Measurements from ENCODE around the gene ABO.
"Not testable (repeated sequence)": the region's sequence is repeated elsewhere in the genome, so short reads cannot be mapped to it uniquely, and the experiment has no call there.

Gene ABO

DNA sequence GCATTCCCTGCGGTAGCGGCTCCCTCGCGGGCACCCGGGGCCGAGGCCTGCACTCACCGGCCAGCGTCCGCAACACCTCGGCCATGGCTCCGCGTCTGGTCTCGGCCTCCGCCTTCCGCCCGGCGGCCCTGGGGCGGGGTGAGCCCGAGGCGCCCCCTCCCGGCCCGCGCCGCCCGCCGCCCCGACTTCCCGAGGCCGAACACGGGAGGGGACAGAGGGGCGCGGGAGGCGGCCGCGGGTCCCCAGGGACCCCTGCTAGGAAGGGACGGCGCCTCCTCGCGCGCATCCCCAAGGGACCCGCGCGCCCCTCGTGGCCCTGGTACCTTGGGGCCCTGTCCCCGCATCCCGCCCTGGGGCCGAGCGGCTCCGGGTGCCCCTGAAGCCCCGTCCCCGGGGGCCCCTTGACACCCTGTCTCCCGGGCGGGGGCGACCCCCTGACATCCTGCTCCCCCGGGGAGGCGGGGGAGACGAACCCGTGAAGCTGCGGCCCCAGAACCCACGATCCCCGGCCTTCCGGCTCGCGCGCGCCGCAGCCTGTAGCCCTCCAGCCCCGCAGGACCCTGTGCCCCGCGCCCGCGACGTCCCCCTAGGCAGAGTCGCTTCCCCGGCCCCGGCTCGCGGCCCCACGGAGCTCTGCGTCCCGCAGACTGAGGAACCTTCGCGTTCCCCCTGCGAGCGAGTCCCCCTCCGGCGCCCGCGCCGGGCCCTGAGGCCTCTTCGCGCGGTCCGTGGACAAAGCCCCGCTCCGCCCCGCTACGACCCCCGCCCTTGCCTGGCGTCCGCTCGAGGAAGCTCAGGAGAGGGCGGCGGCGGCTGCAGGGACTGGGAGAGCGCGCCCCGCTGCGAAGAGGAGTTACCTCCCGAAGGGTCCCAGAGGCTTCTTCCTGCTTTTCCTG is at the start of gene ABO:
Gene ABO, minus strand, starts transcription at position 97 of the 896 bp plus-strand sequence.
- no peak for DNase-seq

DNA sequence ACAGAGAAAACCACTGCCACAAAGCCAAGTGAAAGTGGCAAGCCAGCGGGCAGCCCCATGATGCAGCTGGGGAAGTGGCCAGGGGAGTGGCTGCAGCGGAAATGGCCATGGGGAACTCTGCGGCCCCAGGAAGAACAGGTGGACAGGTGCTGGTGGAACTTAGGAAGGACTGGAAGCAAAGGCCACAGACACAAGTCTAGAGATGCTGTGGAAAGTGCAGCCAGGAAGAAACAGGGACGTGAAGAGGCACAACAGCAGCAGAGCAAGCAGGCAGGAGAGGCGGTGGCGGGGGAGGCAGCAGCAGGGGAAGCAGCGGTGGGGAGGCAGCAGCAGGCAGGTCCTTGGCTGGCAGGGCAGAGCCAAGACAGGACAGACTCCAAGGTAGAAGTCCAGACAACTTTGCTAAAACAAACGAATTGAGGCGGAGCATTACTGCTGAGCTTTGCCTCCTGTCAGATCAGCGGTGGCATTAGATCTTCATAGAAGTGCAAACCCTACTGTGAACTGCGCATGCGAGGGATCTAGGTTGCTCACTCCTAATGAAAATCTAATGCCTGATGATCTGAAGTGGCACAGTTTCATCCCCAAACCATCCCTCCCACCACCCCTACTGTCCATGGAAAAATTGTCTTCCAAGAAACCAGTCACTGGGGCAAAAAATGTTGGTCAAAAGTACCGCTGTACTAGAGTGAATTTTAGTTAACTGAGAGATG is 49.1 kb upstream of the ABO start:
- DNase-seq, result no peak

DNA sequence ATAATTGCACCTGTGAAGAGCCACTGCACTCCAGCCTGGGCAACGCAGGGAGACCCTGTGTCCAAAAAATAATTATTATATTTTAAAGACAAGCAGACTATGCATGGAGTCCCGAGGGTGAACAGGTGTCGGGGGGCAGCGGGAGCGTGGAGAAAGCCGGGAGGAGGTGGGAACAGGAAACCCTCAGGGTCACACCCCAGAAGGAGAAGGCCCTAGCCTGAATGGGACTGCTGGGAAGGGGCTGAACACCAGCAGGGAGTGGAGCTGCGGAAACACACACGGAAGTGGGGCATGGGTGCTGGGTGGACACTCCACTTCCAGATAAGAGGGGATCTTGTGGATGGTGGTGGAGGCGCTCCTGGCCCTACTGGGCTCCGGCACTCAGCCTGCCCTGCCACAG is 48.2 kb upstream of the ABO start:
- DNase-seq, result no peak

GRCh38 chr9:133322701-133323100 is 47.7 kb upstream of the ABO start:
- no peak for DNase-seq

GRCh38 chr9:133321411-133321935 is 46.5 kb upstream of the ABO start:
- DNase-seq, result no peak

- no peak for DNase-seq
These were observed 45.5 kb upstream of the ABO start for GRCh38 chr9:133320421-133320881.

DNA sequence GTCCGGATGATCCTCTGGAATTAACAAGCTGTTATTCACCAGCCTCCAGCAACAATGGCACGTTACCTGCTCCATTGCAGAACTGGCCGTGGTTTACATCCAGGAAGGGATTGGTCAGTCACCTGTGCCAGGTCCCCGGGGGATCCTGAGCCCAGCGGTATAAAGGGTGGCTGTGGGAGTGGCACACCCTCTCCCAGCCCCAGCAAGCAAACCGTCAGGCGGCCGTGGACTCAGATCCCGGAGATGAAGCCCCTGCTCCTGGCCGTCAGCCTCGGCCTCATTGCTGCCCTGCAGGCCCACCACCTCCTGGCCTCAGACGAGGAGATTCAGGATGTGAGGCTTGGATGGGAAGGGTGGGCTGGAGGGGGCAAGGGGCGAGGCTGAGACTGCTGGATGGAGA is 42.5 kb upstream of the ABO start:
- DNase-seq, result not testable (repeated sequence)

- no peak for DNase-seq
These were observed 41.0 kb upstream of the ABO start for GRCh38 chr9:133315997-133316396.

DNA sequence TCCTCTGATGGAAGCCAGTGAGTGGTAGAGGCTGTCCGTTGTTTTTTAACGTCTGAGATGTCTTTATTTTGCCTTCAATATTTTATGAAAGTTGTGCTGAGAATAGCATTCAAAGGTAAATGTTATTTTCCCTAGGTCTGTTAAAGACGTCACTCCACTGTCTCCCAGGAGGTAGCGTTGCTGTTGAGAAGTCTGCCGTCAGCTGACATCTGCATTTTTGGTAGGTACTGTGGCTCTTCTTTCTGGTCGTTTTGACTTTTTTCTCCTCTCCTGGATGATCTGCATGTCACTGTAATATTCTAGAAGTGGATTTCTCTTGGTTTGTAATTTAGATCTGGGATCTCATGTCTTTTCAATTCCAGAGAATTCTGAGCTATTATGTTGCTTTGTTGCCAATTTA is 34.6 kb upstream of the ABO start:
- no peak for DNase-seq

DNA sequence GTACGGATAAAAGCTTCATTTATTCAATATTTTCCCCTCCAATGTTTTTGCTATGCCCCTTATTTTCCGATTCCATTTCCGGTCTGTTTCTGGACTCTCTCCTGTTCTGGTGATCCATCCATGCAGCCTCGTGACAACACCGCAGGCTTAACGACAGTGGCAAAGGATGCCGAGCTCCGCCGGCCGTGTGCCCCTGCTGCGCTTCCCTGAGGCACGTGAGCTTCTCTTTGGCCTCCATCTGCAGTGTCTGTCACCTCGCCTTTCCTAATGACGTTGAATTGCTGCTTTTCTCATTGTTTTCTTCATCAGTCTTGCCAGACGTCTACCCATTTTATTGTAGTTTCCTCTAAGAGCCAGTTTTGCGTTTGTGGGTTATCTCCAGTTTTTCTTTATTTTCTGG is 32.3 kb upstream of the ABO start:
- DNase-seq, result no peak

DNA sequence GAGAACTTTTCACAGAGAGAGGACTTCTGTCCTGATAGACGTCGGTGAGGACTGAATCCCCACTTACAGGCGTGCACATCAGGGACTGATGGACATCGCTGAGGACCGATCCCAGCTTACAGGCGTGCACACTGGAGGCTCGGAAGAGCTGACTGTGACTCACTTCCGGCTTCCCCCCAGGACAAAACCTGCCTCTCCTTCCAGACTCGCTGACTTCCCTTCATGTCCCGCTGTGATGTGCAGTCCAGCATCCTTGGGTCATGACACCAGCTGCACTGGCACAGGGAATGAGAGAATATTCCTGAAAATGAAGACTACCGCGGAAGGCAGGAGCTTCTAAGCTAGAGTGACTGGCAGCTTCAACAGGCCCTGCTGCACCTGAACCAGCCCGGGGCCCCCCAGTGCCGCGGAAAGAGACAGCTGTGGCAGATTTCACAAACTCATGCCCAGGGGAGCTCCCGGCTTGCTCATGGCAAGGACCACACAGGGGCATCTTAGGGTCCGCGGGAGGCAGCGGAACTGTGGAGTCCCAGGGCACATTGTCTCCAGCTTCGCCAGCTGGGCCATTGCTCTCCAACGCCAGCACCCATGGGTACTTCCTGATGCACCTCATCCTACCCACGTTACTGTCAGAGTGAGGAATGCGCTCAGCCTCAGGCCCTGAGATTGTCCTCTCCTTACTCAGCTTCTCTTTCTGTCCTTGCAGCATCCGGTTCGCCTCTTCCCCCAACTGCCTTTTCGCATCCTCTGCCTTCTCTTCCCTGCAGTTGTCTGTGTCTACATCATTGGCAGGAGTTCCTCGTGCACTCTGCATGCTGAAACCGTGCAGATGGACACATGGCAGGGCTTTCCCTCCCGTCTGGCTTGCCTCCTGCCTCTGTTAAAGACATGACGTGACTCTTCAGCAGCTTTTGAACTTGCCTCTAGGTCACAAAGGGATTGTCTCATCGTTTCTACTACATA is 31.5 kb upstream of the ABO start:
- no peak for DNase-seq

DNA sequence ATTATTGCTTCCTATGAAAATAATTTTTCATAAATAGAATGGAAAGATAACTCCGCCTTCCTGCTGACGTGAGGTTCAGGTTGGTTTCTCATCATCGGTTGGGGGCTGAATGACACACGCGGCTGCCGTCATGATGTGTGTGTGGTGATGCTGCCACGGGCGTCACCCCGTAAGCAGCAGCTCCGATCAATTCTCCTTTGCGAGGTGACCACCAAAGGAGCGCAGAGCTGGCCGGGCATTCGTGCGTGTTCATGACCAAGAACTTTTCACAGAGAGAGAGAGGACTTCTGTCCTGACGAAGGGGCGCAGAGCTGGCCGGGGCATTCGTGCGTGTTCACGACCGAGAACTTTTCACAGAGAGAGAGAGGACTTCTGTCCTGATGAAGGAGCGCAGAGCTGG is 30.7 kb upstream of the ABO start:
- DNase-seq, result no peak

- no peak for DNase-seq
These were observed 29.7 kb upstream of the ABO start for GRCh38 chr9:133304477-133305377.

DNA sequence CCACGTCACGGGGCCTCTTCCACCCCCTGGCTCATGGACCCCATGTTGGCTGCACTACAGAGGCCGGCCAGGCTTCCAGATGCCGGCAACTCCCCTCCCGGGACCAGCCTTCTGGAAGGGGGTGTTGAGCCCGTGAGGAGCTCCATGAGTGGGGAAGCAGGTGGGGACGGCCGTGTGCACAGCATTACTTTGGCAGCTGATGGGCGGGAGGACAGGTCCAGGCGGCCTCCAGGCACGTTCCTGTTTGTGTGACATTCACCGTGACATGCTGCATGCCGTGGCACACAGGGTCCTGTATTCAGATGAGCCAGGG is 29.1 kb upstream of the ABO start:
- no peak for DNase-seq

DNA sequence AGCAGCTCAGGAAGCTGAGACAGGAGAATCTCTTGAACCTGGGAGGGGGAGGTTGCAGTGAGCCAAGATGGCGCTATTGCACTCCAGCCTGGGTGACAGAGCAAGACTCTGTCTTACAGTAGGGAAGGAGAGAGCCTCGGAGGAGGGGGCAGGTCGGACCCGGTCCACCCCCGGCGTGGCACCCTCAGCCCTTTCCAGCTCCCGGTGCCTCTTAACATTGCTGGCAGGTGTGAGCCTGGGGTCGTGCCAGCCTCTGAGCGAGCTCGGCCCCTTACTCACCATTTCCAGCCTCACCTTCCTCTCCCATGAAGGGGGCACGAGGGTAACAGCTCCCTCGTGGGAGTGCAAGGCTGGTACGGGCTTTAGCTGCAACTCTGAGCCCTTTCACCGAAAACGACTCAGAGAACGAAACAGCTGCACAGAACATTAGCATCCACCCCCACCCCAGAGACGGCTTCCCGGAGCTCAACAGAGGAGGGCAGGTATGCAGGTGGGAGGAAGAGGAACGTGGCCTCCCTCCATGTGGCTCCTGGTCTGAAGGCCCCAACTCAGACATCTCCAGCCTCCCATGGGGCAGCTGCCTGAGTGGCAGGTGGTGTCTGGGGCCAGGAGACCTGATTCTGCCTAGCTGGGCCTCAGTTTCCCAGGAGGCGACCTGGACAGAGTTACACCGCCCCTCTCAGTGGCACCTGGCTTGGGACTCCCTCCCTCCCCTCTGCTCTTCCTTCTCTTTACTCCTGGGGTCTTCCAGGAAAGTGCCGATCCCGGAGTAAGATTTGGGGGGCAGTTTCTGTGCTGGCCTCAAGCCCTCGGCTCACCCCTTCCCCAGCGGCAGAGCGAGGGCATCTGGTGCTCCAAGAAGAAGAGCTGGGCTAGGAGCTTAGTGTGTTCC is 28.5 kb upstream of the ABO start:
- DNase-seq, result no peak

DNA sequence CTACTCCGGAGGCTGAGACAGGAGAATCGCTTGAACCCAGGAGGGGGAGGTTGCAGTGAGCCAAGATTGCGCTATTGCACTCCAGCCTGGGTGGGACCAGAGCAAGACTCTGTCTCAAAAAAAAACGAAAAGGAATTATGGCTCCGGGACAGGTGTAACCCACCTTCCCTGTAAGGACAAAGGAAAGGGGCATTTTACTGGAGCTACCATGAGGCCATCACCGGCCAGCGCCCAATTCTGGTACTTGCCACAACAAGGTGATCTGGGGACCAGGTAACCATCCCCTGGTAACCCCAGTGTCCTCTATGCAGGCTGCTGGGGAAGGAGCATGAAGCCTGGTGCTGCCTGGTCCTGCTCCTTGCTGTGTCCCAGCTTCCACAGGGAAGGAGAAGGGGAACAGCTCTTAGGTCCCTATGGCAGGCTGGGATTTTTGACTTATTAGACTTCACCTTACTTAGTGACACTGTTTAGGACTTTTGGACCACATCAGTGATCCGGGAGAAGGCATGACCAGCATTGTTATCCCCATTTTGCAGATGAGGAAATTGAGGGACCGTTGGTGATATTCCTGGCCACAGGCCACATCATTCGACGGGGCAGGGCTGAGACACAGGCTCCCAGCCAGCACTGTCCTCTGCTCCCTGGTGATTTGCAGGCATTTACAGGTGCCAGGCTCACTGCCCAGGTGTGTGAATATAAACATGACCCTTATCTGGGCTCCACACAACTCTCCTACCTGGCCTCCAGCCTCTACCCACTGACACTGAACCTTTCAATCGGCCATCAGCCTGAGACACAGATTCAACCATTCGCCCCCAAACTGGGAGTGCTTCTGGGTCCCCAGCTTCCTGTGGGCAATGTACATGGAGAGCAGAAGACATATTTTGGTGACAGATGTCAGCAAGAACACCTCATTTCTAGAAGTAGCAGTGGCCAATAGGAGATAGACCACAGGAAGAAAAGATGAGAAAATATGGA is 26.5 kb upstream of the ABO start:
- DNase-seq, result no peak

- DNase-seq, result not testable (repeated sequence)
These were observed 25.0 kb upstream of the ABO start for GRCh38 chr9:133299996-133300395.

- DNase-seq, result no peak
These were observed 19.3 kb upstream of the ABO start for GRCh38 chr9:133294257-133294656.

- no peak for DNase-seq
These were observed 15.8 kb upstream of the ABO start for GRCh38 chr9:133290751-133291302.
